GM10847 (cell line): Measurements from ENCODE around the gene LIPH.

ENCODE experiments used
- POLR2A ChIP-seq: IDR thresholded peaks from 2 replicates; pipeline ENCODE4 v1.6.1; 2011; ENCODE audit not compliant: insufficient read length; ENCODE audit errors: extremely low read depth

Gene LIPH

DNA sequence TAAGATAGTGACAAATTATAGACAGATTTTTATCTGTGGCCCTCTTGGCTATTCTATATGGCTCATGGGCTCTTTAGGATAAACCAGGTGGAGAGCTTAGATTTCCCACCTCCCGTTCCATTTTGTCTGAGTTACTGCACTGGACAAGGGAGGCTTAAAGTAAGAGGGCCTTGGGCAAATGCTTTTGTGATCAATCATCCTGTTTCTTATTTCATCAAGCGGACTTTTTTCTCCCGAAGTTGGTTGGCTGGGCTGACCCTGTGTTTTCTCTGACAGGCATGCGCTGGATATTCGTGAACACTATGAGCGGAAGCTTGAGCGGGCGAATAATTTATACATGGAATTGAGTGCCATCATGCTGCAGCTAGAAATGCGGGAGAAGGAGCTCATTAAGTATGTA, 86.9 kb downstream of the LIPH start:
- no peak for TF ChIP-seq POLR2A

DNA sequence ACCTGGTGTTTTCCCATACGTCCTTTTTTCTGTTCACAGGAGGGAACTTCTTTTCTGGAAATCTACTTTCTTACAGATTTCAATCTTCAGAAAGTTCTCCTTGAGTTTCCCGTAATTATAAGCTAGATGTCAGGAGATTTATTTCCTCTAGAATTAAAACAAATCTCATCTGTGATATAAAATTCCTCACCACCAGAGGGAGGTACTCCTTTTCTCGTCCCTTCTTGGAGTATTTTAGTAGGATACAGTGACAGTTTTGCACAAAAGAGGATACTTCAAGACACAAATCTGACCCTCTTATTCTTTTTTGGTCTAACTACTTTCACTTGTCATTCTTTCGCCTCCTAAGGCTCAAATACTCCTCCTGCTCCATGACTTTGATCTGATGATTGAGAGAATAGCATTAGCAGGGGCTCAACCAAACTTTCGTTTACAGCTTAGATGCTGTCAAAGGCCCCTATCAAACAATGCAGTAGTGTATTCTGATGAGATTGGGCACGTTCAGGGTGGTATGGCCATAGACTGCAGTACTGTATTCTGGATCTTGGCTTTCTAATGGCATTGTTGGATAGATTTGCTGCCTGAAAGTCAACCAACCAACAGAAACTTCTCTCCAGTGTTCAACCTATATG, 91.6 kb downstream of the LIPH start:
- TF ChIP-seq POLR2A = no peak

DNA sequence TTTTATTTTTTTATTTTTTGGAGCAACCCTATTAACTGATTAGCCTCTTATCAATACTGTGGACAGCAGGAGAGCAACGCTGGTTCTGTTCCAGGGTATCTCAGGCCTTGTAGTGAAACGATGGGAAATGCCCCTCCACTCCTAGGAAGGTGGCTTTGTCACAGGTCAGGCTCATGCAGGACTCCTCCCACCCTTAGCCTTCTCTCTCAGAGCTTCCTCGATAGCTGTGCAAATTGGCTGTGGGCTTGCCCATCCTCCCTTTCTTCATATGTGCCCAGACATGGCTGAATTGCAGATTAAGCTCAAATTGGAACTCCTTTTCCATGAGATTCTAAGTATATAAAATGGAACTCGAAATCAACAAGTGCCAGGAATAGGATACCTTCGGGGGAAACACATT, 92.1 kb downstream of the LIPH start:
- TF ChIP-seq POLR2A = no peak

DNA sequence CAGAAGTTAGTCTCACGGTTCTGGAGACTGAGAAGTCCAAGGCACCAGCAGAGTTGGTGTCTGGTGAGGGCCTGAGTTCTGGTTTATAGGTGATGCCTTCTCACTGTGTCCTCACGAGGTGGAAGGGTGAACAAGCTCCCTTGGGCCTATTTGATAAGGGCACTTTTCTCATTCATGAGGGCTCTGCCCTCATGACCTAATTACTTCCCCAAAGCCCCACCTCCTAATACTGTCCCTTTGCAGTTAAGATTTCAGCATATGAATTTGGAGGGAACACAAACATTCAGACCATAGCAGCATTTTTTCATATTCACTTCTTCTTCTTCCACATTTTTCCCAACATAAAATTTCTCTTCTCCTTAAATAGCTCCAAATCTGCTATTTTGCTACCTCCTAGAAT, 95.0 kb downstream of the LIPH start:
- TF ChIP-seq POLR2A = no peak
